Hepatocyte (in vitro differentiated cells): ENCODE measurements around the gene SPINT4. TPM values are rescaled to one million over a fixed set of nuclear protein-coding genes. Genes with fewer than 3 reads are reported as not detected.
"Not testable (repeated sequence)": the region's sequence is repeated elsewhere in the genome, so short reads cannot be mapped to it uniquely, and the experiment has no call there.

ENCODE experiments used
- DNase-seq: peaks from one replicate; pipeline ENCODE4 v3.0.0-alpha.2; 2016; ENCODE audit warnings: low spot score
- H2AFZ ChIP-seq: fragments of 200-600 bp; sonication (generic); 2 replicates; pipeline ENCODE4 v1.6.0; 2016; ENCODE audit warnings: antibody characterized with exemption, mild to moderate bottlenecking
- H3K27ac ChIP-seq: fragments of 200-600 bp; sonication (generic); 2 replicates; pipeline ENCODE4 v1.5.1; 2016; ENCODE audit warnings: mild to moderate bottlenecking
- H3K27me3 ChIP-seq: fragments of 200-600 bp; sonication (generic); 2 replicates; pipeline ENCODE4 v1.6.1; 2016
- H3K36me3 ChIP-seq: fragments of 200-600 bp; sonication (generic); replicated peaks from 2 replicates; pipeline ENCODE4 v1.5.1; 2016; ENCODE audit warnings: low read depth; ENCODE audit not compliant: insufficient read depth
- H3K4me1 ChIP-seq: fragments of 200-600 bp; sonication (generic); 2 replicates; pipeline ENCODE4 v1.5.1; 2016; ENCODE audit warnings: mild to moderate bottlenecking, moderate library complexity; ENCODE audit not compliant: insufficient read depth
- H3K4me2 ChIP-seq: fragments of 200-600 bp; sonication (generic); 2 replicates; pipeline ENCODE4 v1.6.0; 2016
- H3K4me3 ChIP-seq: fragments of 200-600 bp; sonication (generic); 2 replicates; pipeline ENCODE4 v1.5.1; 2016; ENCODE audit warnings: mild to moderate bottlenecking
- H3K79me2 ChIP-seq: fragments of 200-600 bp; sonication (generic); 2 replicates; pipeline ENCODE4 v1.6.0; 2017; ENCODE audit warnings: mild to moderate bottlenecking
- H3K9me2 ChIP-seq: fragments of 200-600 bp; sonication (generic); replicated peaks from 2 replicates; pipeline ENCODE4 v1.6.0; 2017; ENCODE audit warnings: mild to moderate bottlenecking; ENCODE audit not compliant: insufficient read depth
- H3K9me3 ChIP-seq: fragments of 200-600 bp; sonication (generic); 2 replicates; pipeline ENCODE4 v1.5.1; 2016; ENCODE audit warnings: low read depth, mild to moderate bottlenecking
- H4K20me1 ChIP-seq: fragments of 200-600 bp; sonication (generic); 2 replicates; pipeline ENCODE4 v1.6.0; 2016; ENCODE audit warnings: mild to moderate bottlenecking; ENCODE audit not compliant: insufficient read depth, poor library complexity, severe bottlenecking
- CTCF ChIP-seq: fragments of 200-600 bp; sonication (generic); IDR thresholded peaks from 2 replicates; pipeline ENCODE4 v1.5.1; 2016; ENCODE audit warnings: antibody characterized with exemption, mild to moderate bottlenecking; ENCODE audit not compliant: poor library complexity
- EZH2 ChIP-seq: fragments of 200-600 bp; sonication (generic); IDR thresholded peaks from 2 replicates; pipeline ENCODE4 v1.6.1; 2016; ENCODE audit warnings: antibody characterized with exemption, mild to moderate bottlenecking, borderline replicate concordance
- EZH2phosphoT487 ChIP-seq: fragments of 200-600 bp; sonication (generic); IDR thresholded peaks from one replicate; pipeline ENCODE4 v1.6.1; 2018; ENCODE audit warnings: antibody characterized with exemption, mild to moderate bottlenecking, low read depth, moderate library complexity; ENCODE audit not compliant: unreplicated experiment, severe bottlenecking
- WGBS: methylation state at CpG from one replicate; pipeline ENCODE4 v1.1.6; 2016; ENCODE audit warnings: low lambda C conversion rate; ENCODE audit errors: missing lambda C conversion rate; 5-methylcytosine and 5-hydroxymethylcytosine counted together
- polyA plus RNA-seq: library from polyadenylated mRNA; unstranded; fragments of >200 nt; fragmentation: Nextera tagmentation; extraction: Ambion mirVana; gene quantifications from 2 replicates; pipeline ENCODE4 v1.2.1, GENCODE V29; 2016
- total RNA-seq: library from RNA; depleted of rRNA; stranded (reverse); fragments of >200 nt; gene quantifications from 2 replicates; pipeline ENCODE4 v1.2.3, GENCODE V29; 2014

SPINT4 gene
- total and polyA plus RNA-seq, 2 experiments from 2014 or later = not detected

DNA sequence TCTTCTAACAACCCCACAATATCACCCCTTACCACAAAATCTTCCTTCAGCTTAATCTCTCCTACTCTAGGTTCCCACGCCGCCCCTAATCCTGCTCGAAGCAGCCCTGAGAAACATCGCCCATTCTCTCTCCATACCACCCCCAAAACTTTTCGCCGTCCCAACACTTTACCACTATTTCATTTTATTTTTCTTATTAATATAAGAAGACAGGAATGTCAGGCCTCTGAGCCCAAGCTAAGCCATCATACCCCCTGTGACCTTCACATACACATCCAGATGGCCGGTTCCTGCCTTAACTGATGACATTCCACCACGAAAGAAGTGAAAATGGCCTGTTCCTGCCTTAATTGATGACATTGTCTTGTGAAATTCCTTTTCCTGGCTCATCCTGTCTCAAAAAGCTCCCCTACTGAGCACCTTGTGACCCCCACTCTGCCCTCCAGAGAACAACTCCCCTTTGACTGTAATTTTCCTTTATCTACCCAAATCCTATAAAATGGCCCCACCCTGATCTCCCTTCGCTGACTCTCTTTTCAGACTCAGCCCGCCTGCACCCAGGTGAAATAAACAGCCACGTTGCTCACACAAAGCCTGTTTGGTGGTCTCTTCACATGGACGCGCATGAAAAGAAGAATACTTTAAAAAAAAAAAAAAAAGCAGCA, 42.6 kb downstream of the SPINT4 start:
- H3K36me3 ChIP-seq, H2AFZ ChIP-seq, H3K79me2 ChIP-seq, H3K9me3 ChIP-seq, H3K4me1 ChIP-seq, H3K27me3 ChIP-seq, H3K4me2 ChIP-seq, H3K9me2 ChIP-seq, H3K27ac ChIP-seq, H3K4me3 ChIP-seq, H4K20me1 ChIP-seq, DNase-seq: not testable (repeated sequence)
- 74% methylated on average over 13 of the region's 13 CpGs for WGBS

DNA sequence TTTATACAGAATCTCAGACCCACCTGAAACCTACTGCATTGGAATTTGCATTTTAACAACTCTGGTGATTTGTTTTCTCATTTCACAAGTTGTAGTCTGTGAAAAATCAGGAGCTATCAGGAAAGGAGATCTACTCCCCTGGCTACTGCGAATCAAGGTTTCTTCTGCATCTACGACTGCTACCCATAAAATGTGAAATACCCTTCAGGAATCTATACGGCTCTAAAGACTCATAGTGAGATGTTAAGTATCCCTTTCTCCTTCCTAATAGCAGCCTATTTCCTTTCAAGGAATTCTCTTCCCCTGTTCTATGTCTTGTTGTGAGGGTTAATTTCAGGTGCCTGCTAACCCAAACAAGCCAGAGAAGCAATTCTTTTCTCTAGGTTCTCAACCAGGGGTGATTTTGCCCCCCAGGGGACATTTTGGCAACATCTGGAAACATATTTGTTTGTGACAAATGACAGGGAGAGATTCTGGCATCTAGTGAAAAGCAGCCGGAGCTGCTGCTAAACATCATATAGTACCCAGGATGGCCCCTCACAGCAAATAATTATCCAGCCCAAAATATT, 43.2 kb downstream of the SPINT4 start:
- no peak overlapping the region for H2AFZ ChIP-seq
- no peak overlapping the region for H3K27ac ChIP-seq
- H3K79me2 ChIP-seq = no peaks in the 10 kb centered on the region
- H3K27me3 ChIP-seq = no peaks in the 10 kb centered on the region
- TF ChIP-seq EZH2 = no peak
- TF ChIP-seq EZH2phosphoT487 = no peak
- TF ChIP-seq CTCF = no peak
- no peak overlapping the region for H3K4me3 ChIP-seq
- no peaks in the 10 kb centered on the region for H3K9me2 ChIP-seq
- no peaks in the 10 kb centered on the region for H3K4me1 ChIP-seq
- no peak for DNase-seq
- 38% methylated on average over 4 of the region's 4 CpGs for WGBS
- no peaks in the 10 kb centered on the region for H3K36me3 ChIP-seq
- no peaks in the 10 kb centered on the region for H4K20me1 ChIP-seq
- no peaks in the 10 kb centered on the region for H3K9me3 ChIP-seq
- no peak overlapping the region for H3K4me2 ChIP-seq

GRCh38 chr20:45765980-45766379, 43.8 kb downstream of the SPINT4 start:
- Histone ChIP-seq H2AFZ (no peak overlapping the region), H3K79me2 (no peaks in the 10 kb centered on the region), H3K9me2 (no peaks in the 10 kb centered on the region), H3K27ac (no peak overlapping the region), H3K9me3 (no peaks in the 10 kb centered on the region), H3K4me1 (no peaks in the 10 kb centered on the region), H3K4me2 (no peak overlapping the region), H3K36me3 (no peaks in the 10 kb centered on the region), H3K27me3 (no peaks in the 10 kb centered on the region), H3K4me3 (no peak overlapping the region), H4K20me1 (no peaks in the 10 kb centered on the region)
- no peak for DNase-seq
- TF ChIP-seq EZH2phosphoT487 = no peak
- TF ChIP-seq CTCF = no peak
- TF ChIP-seq EZH2 = no peak
- 71% methylated on average over 3 of the region's 3 CpGs for WGBS

- DNase-seq = no peak
- H2AFZ ChIP-seq = no peak overlapping the region
- H3K4me2 ChIP-seq = no peak overlapping the region
- no peak overlapping the region for H3K4me3 ChIP-seq
- TF ChIP-seq CTCF (no peak), EZH2phosphoT487 (no peak), EZH2 (no peak)
- no peaks in the 10 kb centered on the region for H3K9me3 ChIP-seq
- no peaks in the 10 kb centered on the region for H4K20me1 ChIP-seq
- no peak overlapping the region for H3K27ac ChIP-seq
- no peaks in the 10 kb centered on the region for H3K36me3 ChIP-seq
- H3K9me2 ChIP-seq = no peaks in the 10 kb centered on the region
- H3K79me2 ChIP-seq = no peaks in the 10 kb centered on the region
- peaks cover 7% of the 10 kb centered on the region for H3K4me1 ChIP-seq
- H3K27me3 ChIP-seq = no peaks in the 10 kb centered on the region
These were observed 46.3 kb downstream of the SPINT4 start for GRCh38 chr20:45768479-45768878.
